ENCODE results near the gene LRPPRC.

LRPPRC gene

GRCh38 chr2:43882312-43882711 is 113.5 kb downstream of the LRPPRC start:
- H3K4me1 Mint-ChIP-seq (ENCODE audit: low read depth), result peaks cover 5% of the 10 kb centered on the region
- H3K27ac Mint-ChIP-seq, result no peak overlapping the region
- H3K36me3 Mint-ChIP-seq (ENCODE audit: low read depth), result peaks cover 1% of the 10 kb centered on the region
- no peaks in the 10 kb centered on the region for H3K9me3 Mint-ChIP-seq
- no peaks in the 10 kb centered on the region for H3K27me3 Mint-ChIP-seq (ENCODE audit: low read depth)
- H3K4me3 Mint-ChIP-seq, result no peak overlapping the region

- H3K4me1 Mint-ChIP-seq (ENCODE audit: low read depth), result peaks cover 5% of the 10 kb centered on the region
- H3K27ac Mint-ChIP-seq, result no peak overlapping the region
- H3K27me3 Mint-ChIP-seq (ENCODE audit: low read depth), result no peaks in the 10 kb centered on the region
- no peak overlapping the region for H3K4me3 Mint-ChIP-seq
- H3K36me3 Mint-ChIP-seq (ENCODE audit: low read depth), result no peaks in the 10 kb centered on the region
- H3K9me3 Mint-ChIP-seq, result no peaks in the 10 kb centered on the region
These were observed 114.8 kb downstream of the LRPPRC start for GRCh38 chr2:43880952-43881351.

DNA sequence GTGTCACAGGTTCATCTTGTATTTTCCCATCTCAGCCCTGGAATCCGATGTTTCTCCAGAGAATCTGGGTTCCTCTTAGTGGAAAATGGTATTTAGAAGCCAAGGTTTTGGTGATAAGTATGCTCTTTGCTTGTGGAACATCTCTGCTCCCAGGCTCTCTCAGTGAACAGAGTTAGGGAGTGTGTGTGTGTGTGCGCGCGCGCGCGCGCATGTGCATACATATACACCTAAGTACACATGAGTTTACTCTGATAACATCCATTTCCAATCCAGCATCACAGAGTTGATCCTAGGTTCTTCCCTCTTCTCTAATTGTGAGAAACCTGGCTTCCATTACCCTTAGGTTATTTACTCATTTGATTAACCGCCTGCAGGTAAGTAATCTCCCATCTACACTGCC is 115.3 kb downstream of the LRPPRC start:
- Mint-ChIP-seq H3K4me3 (no peak overlapping the region), H3K9me3 (no peaks in the 10 kb centered on the region), H3K4me1 (ENCODE audit: low read depth) (peaks cover 5% of the 10 kb centered on the region), H3K27me3 (ENCODE audit: low read depth) (no peaks in the 10 kb centered on the region), H3K27ac (no peak overlapping the region), H3K36me3 (ENCODE audit: low read depth) (no peaks in the 10 kb centered on the region)

DNA sequence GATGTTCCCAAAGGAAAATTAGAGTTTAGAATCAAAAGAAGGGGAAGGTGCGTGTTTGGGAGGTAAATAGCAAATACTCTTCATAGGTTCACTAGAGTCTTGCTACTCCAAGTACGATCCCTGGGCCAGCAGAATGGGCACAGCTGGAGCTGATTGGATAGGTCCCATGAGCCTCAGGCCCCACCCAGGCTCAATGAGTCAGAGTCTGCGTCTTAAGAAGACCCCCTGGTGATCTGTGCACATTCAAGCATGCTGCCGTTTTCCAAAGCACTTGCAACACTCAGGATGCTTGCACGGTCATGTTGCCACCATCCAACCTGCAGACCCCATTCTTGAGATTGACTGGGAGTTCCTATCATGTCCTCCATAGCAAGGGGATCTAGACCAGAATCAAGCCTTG is 116.5 kb downstream of the LRPPRC start:
- Mint-ChIP-seq H3K27me3 (ENCODE audit: low read depth) (no peaks in the 10 kb centered on the region), H3K36me3 (ENCODE audit: low read depth) (no peaks in the 10 kb centered on the region), H3K9me3 (no peaks in the 10 kb centered on the region), H3K4me3 (no peak overlapping the region), H3K27ac (no peak overlapping the region), H3K4me1 (ENCODE audit: low read depth) (peaks cover 5% of the 10 kb centered on the region)

- Mint-ChIP-seq H3K36me3 (ENCODE audit: low read depth) (no peaks in the 10 kb centered on the region), H3K27ac (no peak overlapping the region), H3K9me3 (no peaks in the 10 kb centered on the region), H3K27me3 (ENCODE audit: low read depth) (no peaks in the 10 kb centered on the region), H3K4me3 (no peak overlapping the region), H3K4me1 (ENCODE audit: low read depth) (peaks cover 5% of the 10 kb centered on the region)
These were observed 117.9 kb downstream of the LRPPRC start for GRCh38 chr2:43877782-43878464.

DNA sequence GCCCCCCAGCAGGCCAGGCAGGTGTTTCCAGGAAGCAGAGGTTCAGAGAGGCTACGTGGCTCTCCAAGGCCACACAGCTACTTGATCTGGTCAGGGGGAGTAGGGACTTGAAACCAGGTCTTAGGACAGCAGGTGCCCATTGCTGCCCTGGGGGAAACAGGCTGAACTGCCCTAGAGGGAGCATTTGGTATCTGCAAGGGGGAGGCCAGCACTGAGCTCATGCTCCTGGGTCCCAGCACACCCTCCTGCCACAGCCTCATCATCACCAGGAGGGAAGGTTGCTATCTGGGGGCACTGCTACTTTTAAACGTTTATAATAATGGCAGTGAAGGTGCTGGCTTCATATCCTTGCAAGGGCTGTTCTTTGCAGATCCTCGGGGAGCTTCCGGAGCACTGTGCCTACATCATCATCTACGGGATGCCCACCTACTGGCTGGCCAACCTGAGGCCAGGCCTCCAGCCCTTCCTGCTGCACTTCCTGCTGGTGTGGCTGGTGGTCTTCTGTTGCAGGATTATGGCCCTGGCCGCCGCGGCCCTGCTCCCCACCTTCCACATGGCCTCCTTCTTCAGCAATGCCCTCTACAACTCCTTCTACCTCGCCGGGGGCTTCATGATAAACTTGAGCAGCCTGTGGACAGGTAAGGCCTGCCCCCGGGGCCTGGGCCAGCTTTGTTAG is 120.9 kb downstream of the LRPPRC start:
- Mint-ChIP-seq H3K27me3 (ENCODE audit: low read depth) (peaks cover 5% of the 10 kb centered on the region), H3K4me3 (no peak overlapping the region), H3K36me3 (ENCODE audit: low read depth) (no peaks in the 10 kb centered on the region), H3K4me1 (ENCODE audit: low read depth) (peaks cover 5% of the 10 kb centered on the region), H3K27ac (no peak overlapping the region), H3K9me3 (no peaks in the 10 kb centered on the region)

- H3K4me1 Mint-ChIP-seq (ENCODE audit: low read depth), result no peaks in the 10 kb centered on the region
- no peak overlapping the region for H3K27ac Mint-ChIP-seq
- H3K4me3 Mint-ChIP-seq, result no peak overlapping the region
- peaks cover 19% of the 10 kb centered on the region for H3K27me3 Mint-ChIP-seq (ENCODE audit: low read depth)
- peaks cover 9% of the 10 kb centered on the region for H3K9me3 Mint-ChIP-seq
- no peaks in the 10 kb centered on the region for H3K36me3 Mint-ChIP-seq (ENCODE audit: low read depth)
These were observed 123.6 kb downstream of the LRPPRC start for GRCh38 chr2:43872151-43872550.

GRCh38 chr2:43855292-43855691 is 140.5 kb downstream of the LRPPRC start:
- H3K27me3 Mint-ChIP-seq (ENCODE audit: low read depth), result peaks cover 11% of the 10 kb centered on the region

GRCh38 chr2:43854671-43855070 is 141.1 kb downstream of the LRPPRC start:
- H3K4me1 Mint-ChIP-seq (ENCODE audit: low read depth), result no peaks in the 10 kb centered on the region
- peaks cover 9% of the 10 kb centered on the region for H3K27me3 Mint-ChIP-seq (ENCODE audit: low read depth)
- no peaks in the 10 kb centered on the region for H3K9me3 Mint-ChIP-seq
- H3K36me3 Mint-ChIP-seq (ENCODE audit: low read depth), result no peaks in the 10 kb centered on the region
- H3K4me3 Mint-ChIP-seq, result no peak overlapping the region
- H3K27ac Mint-ChIP-seq, result no peak overlapping the region

More at GRCh38 chr2:43855292-43855691, 140.5 kb downstream of the LRPPRC start:
- no peak overlapping the region for H3K27ac Mint-ChIP-seq
- H3K4me3 Mint-ChIP-seq, result no peak overlapping the region
- no peaks in the 10 kb centered on the region for H3K4me1 Mint-ChIP-seq (ENCODE audit: low read depth)
- H3K9me3 Mint-ChIP-seq, result no peaks in the 10 kb centered on the region
- no peaks in the 10 kb centered on the region for H3K36me3 Mint-ChIP-seq (ENCODE audit: low read depth)

DNA sequence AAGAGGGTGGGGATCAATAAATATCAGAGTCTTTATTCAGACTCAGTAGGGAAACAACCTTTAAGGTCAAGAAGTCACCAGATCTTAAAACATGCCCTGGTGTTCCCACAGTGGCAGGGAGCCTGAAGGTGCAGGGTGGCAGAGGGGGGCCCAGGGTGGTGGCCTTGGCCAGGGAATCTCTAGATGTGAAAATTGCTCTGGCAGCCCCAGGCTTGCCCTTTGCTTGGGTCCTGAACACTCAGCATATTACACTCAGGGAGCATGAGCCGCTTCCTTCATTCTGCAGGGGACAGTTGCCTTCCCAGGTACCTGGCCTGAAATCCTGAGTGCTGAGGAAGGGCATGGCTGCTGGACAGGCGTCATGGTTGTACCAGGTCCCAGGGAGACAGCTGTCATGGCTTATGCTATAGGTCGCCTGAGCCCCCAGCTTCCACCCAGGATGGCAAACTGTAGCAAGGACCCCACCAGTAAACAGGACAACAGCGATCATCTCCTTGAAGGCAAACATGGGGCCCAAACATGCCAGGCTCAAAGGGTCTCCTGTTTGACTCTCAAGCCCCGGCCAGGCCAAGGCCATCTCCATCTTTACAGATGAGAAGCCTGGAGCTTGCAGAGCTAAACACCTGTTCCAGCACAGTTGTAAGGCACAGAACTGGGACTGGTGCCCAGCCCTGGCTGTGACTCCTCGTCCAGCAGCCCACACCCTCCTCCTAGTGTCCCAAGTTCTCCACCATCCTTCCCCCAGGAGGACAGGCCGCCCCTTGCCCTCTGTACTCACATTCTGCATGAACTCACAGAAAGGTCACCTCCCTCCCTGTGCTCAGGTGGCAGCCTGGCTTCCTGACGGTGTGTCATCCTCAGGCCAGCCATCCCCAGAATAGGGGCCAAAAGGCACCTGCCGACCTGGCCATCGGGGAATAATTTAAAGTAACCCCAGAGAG is 142.4 kb downstream of the LRPPRC start:
- Mint-ChIP-seq H3K9me3 (no peaks in the 10 kb centered on the region), H3K27me3 (ENCODE audit: low read depth) (peaks cover 9% of the 10 kb centered on the region), H3K4me1 (ENCODE audit: low read depth) (no peaks in the 10 kb centered on the region), H3K27ac (no peak overlapping the region), H3K4me3 (no peak overlapping the region), H3K36me3 (ENCODE audit: low read depth) (no peaks in the 10 kb centered on the region)

DNA sequence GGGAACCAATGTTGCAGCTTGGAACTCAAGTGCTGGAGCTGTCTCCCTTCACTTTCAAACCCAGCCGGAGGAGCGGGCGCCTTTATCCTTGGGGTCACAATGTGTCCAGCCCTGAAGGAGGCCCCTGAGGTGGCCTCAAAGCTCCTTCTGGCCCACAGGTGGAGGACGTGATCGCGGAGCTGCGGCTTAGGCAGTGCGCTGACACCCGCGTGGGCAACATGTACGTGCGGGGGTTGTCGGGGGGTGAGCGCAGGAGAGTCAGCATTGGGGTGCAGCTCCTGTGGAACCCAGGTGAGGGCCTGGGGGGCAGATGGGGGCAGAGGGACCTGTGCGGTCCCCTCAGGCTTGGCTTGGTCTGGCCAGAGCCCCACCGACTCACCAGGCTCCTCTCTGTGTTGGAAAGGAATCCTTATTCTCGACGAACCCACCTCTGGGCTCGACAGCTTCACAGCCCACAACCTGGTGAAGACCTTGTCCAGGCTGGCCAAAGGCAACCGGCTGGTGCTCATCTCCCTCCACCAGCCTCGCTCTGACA is 143.5 kb downstream of the LRPPRC start:
- Mint-ChIP-seq H3K4me3 (no peak overlapping the region), H3K4me1 (ENCODE audit: low read depth) (no peaks in the 10 kb centered on the region), H3K9me3 (no peaks in the 10 kb centered on the region), H3K36me3 (ENCODE audit: low read depth) (no peaks in the 10 kb centered on the region), H3K27me3 (ENCODE audit: low read depth) (peaks cover 6% of the 10 kb centered on the region), H3K27ac (no peak overlapping the region)

DNA sequence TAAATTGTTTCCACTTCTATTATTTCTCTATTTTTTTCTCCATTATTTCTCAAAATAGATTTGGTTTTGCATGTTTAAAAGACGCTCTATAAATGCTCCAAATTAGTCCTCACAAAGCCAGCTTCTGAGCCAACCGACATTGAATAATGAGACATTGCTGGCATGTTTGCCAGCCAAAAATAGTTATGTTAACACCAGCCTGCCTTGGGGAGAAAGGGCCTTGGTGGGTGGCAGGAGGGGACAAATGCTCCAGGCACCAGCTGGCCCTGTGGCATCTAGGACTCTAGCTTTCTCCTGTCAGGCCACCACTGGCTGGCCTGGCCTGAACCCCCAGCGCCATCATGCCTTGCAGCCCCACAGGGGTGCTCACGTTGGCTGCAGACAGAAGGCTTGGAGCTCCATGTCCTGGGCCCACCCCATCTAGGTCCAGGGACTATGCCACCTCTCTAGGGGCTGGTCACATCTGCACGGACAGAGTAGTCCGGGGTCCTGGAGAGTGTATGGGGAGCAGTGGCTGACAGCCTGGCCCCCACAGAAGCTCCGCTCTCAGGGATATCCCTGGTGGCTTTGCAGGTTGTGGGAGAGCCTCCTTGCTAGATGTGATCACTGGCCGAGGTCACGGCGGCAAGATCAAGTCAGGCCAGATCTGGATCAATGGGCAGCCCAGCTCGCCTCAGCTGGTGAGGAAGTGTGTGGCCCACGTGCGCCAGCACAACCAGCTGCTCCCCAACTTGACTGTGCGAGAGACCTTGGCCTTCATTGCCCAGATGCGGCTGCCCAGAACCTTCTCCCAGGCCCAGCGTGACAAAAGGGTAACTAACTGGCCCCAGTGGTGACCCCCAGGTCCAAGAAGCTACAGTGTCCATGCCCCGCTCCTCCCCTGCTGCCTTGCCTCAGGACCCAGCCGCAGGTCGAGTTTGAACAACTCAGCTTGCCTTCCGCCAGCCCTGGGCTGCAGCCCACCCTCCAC is 144.5 kb downstream of the LRPPRC start:
- H3K27me3 Mint-ChIP-seq (ENCODE audit: low read depth), result peaks cover 2% of the 10 kb centered on the region
- no peaks in the 10 kb centered on the region for H3K9me3 Mint-ChIP-seq
- H3K27ac Mint-ChIP-seq, result no peak overlapping the region
- no peaks in the 10 kb centered on the region for H3K4me1 Mint-ChIP-seq (ENCODE audit: low read depth)
- H3K36me3 Mint-ChIP-seq (ENCODE audit: low read depth), result no peaks in the 10 kb centered on the region
- no peak overlapping the region for H3K4me3 Mint-ChIP-seq

GRCh38 chr2:43848214-43848613 is 147.6 kb downstream of the LRPPRC start:
- no peaks in the 10 kb centered on the region for H3K27me3 Mint-ChIP-seq (ENCODE audit: low read depth)
- no peak overlapping the region for H3K4me3 Mint-ChIP-seq
- no peak overlapping the region for H3K27ac Mint-ChIP-seq
- no peaks in the 10 kb centered on the region for H3K9me3 Mint-ChIP-seq
- H3K36me3 Mint-ChIP-seq (ENCODE audit: low read depth), result no peaks in the 10 kb centered on the region
- no peaks in the 10 kb centered on the region for H3K4me1 Mint-ChIP-seq (ENCODE audit: low read depth)

All from T-helper 1 cell treated with Interleukin-12 subunit alpha and Interleukin-12 subunit beta and Interleukin-4 antibody, amounts not matched to agents 30 μg/mL and 1 μg/mL, for 36 hours (primary cell).